Measurements from ENCODE around the gene NANS.

- TF ChIP-seq FOXK2 (IDR thresholded peaks at IDR 0.05) (no peak), LEF1 (IDR thresholded peaks at IDR 0.05; ENCODE audit: borderline replicate concordance) (no peak), SP1 (IDR thresholded peaks at IDR 0.05) (no peak), BHLHE40 (IDR thresholded peaks at IDR 0.05; ENCODE audit: borderline replicate concordance) (no peak), FOXA1 (IDR thresholded peaks at IDR 0.05) (no peak), SUZ12 (IDR thresholded peaks at IDR 0.05) (no peak), ZNF384 (IDR thresholded peaks at IDR 0.05) (no peak)
These were observed 35.9 kb upstream of the NANS start for GRCh38 chr9:98020476-98021145.

Data from HEK293T (cell line).